Stimulated activated CD4-positive, alpha-beta T cell treated with anti-CD3 and anti-CD28 coated beads, Interleukin-4, amount 100 ng/mL, for 24 hours (primary cell): ENCODE results near the gene ARHGDIB.
A peak's percentile ranks its signal among the peaks of the same experiment; 100 is the strongest.

Source experiments
- DNase-seq: peaks from one replicate; pipeline ENCODE4 v3.0.0-alpha.2; 2020

The ARHGDIB gene

DNA sequence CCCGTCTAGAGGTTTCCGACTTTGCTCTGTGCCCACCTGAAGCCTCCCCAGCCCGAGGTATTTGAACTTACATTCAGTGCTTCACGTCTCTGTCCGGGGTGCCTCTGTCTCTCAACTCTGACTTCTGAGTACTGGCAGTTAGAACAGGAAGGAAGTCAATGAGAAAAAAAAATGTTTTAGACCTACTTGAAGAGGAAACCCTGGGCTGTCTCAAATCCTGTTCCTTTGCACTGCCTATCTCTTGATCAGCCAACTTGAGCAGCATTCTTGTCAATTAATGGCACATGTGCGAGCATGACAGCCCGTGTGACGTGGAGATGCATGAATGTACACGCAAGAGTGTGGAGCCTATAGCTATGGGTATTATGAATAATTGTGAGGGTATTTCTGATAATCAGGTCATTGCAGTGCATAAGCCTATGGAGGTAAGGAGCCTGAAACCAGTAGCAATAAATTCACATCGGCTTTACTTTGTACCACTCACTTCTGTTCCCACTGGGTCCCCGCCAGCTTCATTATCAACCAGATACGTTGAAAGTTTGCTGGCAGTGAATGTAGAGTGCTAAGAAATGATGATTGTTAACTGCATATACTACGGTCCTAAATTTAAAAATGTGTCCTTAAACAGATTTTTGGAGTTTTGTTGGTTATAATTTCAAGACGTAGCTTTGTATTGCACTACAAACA, at the start of gene ARHGDIB:
Gene ARHGDIB (minus strand): TSS at position 136 of the 687 bp plus-strand sequence. CDS start 10,889 bp downstream, outside the sequence.
- DNase-seq = peak; percentile 74

DNA sequence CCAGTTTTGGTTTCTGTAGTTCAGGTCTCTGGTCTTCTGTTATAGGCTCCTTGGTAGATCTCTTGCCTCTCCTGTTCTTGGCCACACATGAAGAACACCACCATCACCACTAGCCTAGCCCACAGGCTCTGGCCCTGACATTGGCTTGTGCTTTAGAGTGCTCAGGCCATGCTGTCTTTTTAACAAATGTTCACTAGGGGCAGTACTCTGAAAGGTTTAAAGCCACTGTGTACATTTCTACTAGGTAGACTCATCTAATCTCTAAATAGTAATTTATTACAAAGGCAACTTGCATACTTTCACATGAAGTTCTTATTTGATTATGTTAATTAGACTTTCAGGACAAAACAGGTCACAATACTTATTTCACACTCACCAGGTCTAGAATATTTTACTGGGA, 49.8 kb upstream of the ARHGDIB start:
- no peak for DNase-seq

DNA sequence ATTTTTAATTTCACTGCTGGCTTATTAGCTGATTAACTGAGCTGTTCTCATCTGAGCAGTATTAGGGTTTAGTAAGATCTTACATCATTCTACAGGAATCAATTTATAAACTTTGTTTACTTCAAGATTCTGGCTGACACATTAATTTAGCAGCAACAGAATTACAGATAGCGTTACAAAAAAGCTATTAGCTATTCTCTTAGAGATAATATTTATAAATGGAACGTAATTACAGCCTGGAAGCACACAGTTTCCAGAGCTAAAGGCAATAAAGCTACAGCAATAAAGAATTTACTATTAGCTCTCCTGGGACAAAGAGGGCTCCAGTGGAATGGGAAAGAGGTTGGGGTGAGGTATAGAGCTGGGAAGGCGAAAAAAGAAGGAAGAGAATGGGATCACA, 46.1 kb upstream of the ARHGDIB start:
- no peak for DNase-seq

DNA sequence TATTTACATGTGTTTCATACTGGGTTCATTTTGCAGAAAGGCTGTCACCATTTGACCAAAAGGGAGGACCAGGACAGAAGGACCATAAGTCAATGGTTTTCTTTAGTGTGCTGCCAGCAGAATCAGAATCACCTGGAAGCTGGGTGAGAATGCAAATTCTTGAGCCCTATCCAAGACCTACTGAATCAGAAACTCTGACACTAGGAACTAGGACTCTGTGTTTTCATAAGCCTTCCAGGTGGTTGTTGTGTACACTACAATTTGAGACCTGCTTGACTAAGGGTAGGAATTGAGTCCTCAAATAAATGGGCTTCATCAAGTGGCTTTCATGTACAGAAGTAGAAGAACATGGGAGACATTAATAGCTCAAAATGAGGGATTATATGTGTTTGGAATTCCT, 43.7 kb upstream of the ARHGDIB start:
- no peak for DNase-seq

DNA sequence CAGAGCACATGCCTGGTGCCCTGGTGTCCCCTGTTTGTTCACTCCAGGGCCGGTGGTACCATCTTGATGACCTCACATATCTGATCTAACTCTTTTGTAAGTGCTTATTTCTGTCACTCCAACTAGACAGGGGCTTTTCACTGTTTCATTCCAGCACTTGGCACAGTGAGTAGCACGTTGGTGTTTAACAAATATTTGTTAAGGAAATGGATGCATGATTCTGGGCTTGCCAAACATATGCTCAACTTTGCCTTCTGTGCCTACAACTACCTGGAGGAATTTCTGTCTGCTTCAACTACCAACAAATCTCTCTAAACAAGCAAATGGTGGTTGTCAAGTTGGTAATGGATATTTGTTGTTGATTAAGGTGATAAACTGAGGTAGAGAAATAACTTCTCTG, 43.0 kb upstream of the ARHGDIB start:
- DNase-seq = no peak

DNA sequence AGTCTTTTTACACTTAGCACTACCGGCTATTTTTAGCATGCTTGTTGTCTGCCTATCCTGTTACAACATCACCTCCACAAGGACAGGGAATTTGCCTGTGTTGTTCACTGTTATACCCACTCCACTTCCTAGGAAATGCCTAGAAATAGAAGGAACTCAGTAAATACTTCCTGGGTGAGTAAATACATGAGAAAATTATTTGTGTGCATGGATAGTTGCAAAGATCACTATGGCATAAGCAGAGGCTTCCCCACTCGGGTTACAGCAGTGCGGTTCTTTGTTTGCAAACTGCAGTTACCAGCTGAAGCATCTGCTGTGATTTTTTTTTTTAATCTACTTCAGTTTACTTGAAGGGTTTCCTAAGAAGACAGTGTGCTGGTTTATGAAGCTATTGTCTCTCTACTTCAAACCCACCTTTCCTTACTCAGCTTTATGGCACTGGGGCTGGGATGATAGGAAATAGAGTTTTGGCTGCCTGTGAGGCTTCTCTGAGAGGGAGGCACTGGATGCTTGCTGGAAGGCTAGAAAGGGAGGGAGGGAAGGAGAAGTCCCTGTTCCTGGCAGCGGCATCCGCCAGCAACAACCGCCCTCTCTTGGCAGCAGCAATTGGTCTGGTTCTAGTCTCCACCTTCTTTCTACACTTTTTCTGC, 40.5 kb upstream of the ARHGDIB start:
- DNase-seq = no peak

DNA sequence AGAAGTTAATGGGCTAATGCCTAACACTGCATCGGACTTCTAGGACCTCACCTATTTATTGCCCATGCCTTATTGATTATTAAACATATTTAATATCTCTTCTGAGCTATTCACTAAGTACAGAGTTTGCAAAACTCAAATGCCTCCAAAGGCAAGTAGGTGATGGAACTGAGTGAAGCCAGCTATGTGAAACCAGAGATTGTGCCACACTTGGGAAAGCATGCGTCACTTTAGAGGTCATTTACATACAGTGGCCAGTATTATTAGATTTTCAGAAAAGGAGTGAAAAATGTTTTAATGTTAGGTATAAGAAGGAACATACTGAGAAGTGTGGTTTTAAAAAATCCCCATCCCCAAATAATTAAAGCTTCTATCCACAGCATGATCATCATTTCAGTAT, 39.2 kb upstream of the ARHGDIB start:
- DNase-seq = no peak

DNA sequence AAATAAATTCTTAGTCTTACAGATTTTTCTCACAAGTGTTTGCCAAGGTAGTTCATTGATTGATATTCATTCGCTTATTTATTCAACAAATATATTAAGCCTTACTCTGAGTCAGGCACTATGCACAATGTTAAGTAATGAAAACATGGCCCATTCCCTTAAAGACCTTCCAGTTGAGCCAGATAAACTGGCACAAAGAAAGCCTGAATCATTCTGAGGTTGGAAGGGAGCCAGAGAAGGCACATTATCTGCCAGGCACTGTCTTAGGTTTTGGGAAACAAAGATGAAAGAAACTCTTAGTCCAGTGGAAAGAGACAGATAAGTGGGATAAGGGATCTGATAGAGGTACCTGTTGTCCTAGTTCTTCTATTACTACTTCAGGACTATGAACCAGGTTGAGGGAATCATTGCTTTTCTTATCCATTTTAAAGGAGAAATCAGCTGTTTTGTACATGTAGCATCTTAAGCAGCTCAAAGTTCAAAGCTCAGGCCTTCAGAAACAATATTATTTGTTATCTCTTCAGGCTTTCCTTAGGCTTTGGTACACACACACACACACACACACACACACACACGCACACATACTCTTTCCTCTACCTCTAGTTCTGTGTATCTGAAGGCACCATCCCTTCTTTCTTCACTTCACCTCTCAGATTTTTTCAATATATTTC, 38.4 kb upstream of the ARHGDIB start:
- DNase-seq = no peak

DNA sequence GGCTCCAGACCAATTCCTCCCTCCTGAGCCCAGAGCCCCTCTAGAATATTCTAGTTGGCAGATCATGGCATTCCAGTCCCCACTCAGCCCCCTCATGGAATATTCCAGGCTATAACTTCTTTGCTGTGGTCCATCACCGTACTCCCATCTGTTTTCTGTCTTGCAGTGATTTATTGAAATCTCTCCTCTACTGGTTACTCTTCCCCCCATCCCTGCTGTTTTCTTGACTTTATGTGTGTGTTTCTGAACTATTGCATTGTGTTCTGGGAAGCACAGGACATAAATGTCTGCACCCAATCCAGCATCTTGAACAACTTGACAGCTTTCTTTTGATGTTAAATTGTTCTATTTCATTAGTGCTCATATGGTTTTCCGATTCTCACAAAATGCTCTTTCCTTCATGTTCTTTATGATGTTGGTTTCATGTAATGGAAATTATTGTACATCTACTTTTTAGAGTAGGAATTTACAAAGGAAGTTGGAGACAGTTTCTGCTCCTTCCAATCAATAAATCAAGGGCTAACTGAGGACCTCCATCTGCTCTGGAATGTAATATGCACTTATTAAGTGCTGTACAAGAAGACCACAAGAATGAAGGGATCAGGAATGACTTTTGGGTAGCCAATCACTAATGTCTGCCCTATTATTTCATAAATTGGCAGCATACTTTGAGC, 37.8 kb upstream of the ARHGDIB start:
- no peak for DNase-seq

DNA sequence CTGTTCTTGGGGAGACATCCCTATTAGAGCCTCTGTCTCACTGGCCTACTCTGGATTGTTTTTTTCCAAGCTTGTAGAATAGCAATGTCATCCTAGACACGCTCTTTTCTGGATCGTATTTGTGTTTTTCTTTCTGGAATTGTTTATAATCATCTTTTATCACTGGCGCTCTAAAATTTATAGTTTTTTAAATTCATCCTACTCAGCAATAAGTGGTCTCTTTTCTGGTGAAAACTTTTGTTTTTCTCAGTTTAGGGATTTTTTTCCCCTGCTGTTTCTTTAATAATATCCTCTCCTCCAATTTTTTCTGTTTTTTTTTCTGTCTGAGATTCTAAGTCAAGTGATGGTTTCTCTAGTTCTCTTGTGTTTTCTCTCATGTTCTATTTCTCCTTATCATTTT, 36.6 kb upstream of the ARHGDIB start:
- DNase-seq = no peak

DNA sequence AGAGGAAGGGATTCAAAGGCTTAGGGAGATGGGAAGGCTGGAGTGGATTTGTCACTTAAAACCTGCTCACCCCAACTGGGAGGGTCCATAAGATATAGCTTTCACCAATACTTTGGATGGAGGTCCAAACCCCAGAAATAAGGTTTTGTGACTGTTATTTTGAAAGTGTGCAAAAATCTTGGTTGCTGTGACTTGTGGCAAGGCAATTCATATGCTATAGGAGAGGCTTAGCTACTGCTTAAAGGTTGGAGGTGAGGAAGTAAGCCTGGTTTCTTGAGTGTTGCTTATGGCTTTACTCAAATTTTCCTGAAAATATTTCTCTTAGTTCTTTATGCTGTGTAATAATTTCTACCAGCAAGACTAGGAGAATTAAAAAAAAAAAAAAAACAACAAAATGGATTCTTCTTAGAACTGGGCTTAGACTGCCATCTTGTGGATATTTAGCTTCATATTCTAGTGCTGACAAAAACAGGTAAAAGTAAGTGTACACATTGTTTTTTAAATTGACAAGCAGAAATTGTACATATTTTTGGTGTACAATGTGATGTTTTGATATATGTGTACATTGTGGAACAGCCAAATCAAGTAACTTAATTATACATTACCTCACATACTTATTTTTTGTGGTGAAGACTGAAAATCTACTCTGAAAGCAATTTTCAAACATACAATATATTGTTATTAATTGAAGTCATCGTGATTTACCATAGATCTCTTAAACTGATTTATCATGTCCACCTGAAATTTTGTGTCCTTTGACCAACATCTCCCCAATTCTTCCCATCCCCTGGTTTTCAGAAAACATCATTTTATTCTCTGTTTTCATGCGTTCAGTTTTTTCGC, 34.4 kb upstream of the ARHGDIB start:
- DNase-seq = no peak

DNA sequence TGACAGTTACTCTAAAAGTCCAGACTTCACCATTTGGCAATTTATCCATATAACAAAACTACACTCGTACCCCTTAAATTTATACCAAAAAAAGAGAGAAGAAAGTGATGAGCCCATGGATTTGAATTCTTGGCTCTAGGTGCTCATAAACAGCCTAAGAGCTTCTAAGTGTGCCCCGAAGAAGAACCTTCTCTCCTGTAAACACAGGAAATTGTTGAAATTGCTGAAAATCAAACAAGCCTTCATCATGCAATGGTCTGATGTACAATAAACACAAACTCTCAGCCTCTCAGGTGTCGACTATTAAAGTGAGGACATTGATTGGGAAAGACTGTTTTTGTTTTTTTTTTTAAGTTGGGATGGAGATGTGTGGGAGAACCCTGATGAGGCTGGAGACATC, 33.2 kb upstream of the ARHGDIB start:
- DNase-seq = no peak

DNA sequence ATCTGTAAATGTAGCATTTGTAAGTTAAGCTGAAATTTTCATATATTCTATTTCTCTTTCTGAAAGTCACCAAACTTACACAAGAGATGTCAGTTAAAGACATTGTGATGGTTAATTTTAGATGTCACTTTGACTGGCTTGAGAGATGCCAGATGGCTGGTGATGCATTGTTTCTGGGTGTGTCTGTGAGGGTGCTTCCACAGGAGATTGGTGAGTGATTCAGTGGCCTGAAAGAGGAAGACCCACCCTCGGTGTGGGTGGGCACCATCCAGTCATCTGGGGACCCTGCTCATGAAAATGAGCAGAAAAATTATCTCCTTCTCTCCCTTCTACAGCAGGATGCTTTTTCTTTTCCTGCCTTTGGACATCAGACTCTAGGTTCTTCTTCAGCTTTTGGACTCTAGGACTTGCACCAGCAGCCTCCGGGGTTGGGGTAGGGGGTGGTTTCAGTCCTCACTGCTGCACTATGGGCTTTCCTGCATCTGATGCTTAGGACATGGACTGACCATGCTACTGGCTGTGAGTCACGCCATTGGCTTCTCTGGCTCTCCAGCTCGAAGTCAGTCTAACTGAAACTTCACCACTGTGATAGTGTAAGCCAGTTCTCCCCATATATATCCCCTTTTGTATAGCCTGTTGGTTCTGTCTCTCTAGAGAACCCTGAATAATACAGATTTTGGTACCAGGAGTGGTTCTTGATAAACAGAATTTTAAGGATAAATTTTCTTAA, 32.3 kb upstream of the ARHGDIB start:
- peak; percentile 29 for DNase-seq

DNA sequence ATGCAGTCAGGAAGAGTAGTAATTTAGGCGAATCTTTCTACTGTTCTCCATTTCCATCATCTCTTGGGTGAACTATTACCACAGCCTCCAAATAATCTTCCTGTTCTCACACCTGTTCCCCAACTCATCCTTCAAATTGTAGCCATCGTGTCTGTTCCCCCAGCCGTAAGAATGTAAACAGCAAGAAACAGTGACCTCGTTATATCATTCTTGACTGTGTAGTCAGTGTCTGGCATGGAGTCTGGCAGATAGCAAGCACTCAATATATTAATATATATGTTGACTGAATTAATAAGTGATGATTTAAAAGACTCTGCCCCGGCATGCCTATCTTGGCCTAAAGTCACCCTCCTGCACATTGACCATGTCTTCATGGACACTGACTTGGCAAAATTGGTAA, 31.7 kb upstream of the ARHGDIB start:
- DNase-seq = no peak

DNA sequence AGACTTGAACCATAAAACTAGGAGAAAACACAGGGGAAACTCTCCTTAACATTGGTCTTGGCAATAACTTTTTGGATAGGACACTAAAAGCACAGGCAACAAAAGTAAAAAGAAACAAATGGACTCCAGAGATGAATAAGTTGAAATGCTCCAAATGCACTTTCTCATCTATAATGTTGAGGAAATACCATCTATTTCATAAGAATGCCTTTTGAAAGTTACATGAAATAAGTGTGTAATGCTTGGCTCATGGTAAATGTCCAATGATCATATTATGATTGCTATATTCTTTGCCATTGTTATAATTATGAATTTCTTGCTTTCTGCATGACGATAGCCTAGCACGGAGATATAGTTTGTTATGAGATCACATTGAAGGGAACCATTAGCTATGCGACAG, 31.3 kb upstream of the ARHGDIB start:
- DNase-seq = no peak

DNA sequence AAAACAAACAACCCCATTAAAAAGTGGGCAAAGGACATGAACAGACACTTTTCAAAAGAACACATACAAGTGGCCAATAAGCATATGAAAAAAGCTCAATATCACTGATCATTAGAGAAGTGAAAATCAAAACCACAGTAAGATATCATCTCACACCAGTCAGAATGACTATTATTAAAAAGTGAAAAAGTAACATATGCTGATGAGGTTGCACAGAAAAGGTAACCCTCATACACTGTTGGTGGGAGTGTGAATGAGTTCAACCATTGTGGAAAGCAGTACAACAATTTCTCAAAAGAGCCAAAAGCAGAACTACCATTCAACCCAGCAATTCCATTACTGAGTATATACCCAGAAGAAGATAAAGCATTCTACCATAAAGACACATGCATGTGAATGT, 29.7 kb upstream of the ARHGDIB start:
- DNase-seq = no peak

DNA sequence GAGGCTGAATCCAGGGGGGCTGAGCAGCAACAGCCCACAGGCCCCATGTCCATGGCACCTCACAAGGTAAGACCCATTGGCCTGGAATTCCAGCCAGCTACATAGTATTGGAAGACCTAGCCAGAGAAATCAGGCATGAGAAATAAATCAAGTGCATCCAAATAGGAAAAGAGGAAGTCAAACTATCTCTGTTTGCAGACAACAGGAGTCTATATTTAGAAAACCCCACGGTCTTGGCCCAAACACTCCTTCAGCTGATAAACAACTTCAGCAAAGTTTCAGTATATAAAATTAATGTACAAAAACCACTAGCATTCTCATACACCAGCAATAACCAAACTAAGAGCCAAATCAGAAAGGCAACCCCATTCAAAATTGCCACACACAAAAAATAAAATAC, 28.4 kb upstream of the ARHGDIB start:
- no peak for DNase-seq

DNA sequence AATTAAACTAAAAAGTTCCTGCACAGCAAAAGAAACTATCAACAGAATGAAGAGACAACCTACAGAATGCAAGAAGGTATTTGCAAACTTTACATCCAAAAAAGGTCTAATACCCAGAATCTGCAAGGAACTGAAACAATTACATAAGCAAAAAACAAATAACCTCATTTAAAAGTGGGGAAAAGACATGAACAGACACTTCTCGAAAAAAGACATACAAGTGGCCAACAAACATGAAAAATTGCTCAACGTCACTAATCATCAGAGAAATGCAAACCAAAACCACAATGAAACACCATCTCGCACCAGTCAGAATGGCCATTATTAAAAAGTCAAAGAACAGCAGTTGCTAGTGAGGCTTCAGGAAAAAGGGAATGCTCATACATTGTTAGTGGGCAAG, 26.6 kb upstream of the ARHGDIB start:
- DNase-seq = no peak

DNA sequence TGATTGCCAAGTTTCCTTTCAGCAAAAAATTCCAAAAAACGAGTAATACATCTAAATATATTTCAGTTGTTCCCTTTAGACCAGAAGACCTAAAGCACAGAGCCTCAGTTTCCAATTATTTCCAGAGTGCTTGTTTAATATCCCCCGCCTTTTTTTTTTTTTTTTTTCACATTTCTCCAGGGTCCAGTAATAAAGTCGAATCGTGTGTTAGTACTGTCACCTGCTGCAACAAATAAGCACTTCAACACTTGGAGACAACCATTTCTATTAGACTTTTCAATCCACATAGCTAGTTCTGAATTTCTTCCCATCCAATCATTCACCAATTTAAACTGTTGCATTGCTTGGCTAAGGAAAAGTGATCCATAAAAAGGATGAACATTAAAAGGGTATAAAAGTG, 25.0 kb upstream of the ARHGDIB start:
- no peak for DNase-seq

DNA sequence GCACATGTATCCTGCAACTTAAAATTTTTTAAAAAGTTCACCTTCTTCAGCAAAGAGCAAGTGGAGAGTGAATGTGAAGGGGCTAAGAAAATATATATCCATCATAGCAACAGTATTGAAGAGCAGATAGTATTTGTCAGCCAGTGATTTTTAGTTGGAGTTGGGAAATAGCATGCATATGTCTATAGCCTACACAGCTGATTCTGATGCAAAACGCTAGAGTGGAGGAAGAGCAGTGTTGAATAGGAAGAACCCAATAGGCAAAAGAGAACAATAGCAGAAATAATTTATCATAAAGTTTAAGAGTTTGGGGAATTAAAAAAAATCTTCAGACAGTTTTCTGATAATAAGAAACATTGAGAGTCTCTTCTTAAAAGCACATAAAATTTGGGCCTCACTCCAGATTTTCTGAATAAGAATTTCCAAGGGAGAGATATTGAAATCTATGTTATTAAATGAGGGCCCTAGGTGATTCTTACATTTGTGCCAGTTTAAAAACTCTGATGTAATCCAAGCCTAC, 23.4 kb upstream of the ARHGDIB start:
- DNase-seq = no peak

DNA sequence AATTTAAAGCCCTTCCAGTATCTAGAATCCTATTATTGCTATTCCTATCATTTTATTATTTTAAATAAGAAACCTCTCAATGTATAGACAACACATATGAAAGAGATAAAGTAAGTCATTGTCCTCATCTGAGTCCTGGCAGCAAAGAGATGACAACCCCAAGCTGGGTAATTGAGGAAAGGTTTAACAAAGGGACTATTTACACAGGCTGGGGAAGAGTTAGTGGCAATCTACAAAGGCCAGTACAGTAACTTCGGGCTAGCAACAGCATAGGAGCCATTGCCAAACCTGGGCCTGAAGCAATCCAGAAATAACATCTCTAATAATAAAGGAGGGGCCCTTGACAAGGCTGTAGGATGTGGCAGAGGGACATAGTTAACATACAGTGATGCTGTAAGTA, 22.6 kb upstream of the ARHGDIB start:
- no peak for DNase-seq

DNA sequence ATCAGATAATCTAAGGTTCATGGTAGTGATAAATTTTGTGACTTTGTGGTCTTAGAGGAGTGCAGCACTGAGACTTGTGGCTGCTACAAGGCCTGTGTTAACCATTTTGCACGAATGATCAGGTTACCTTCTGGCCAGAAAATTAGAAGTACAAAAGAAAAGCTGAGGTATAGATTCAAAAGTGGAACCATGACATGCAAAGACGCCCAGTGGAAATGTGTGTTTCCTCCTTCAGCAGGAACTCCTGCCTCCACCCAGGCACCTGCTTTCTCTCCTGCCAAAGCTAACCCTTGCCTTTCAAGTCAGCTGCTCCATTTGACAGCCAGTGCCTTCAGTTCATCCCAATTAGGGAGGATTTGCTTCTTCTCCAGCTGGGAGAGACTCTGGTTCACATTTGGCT, 21.6 kb upstream of the ARHGDIB start:
- no peak for DNase-seq
